HG03571 (cell line): ENCODE data around the gene P3R3URF.

Source experiments
- ATAC-seq: cut with Tn5 transposase; IDR thresholded peaks from one replicate; pipeline ENCODE4 v1.9.1; 2021; ENCODE audit not compliant: unreplicated experiment

The P3R3URF gene

GRCh38 chr1:46174448-46175231 lies 1.6 kb downstream of the P3R3URF start, which contains the start of gene TSPAN1:
TSPAN1 (plus strand) TSS chr1:46175087; CDS start chr1:46181108, 6,021 bp downstream.
- no peak for ATAC-seq

- ATAC-seq = no peak
These were observed 2.9 kb downstream of the P3R3URF start for GRCh38 chr1:46173361-46173856.

- no peak for ATAC-seq
These were observed 4.0 kb downstream of the P3R3URF start for GRCh38 chr1:46172321-46172720.

GRCh38 chr1:46171871-46172270 lies 4.4 kb downstream of the P3R3URF start:
- ATAC-seq = no peak

GRCh38 chr1:46171351-46171750 lies 4.9 kb downstream of the P3R3URF start:
- ATAC-seq = no peak

GRCh38 chr1:46169811-46170454 lies 6.4 kb downstream of the P3R3URF start:
- ATAC-seq = no peak

- no peak for ATAC-seq
These were observed 7.8 kb downstream of the P3R3URF start for GRCh38 chr1:46168477-46168876.

GRCh38 chr1:46166521-46167462 lies 9.5 kb downstream of the P3R3URF start:
- no peak for ATAC-seq

GRCh38 chr1:46160212-46160611 lies 16.1 kb downstream of the P3R3URF start:
- ATAC-seq = no peak

GRCh38 chr1:46159516-46159915 lies 16.8 kb downstream of the P3R3URF start:
- ATAC-seq = no peak

GRCh38 chr1:46158312-46159281 lies 17.7 kb downstream of the P3R3URF start:
- peak; percentile 86 for ATAC-seq

- no peak for ATAC-seq
These were observed 18.4 kb downstream of the P3R3URF start for GRCh38 chr1:46157916-46158311.

GRCh38 chr1:46153732-46154131 lies 22.6 kb downstream of the P3R3URF start:
- no peak for ATAC-seq

- no peak for ATAC-seq
These were observed 23.1 kb downstream of the P3R3URF start for GRCh38 chr1:46153228-46153627.

- no peak for ATAC-seq
These were observed 24.3 kb downstream of the P3R3URF start for GRCh38 chr1:46152016-46152415.

GRCh38 chr1:46150085-46150484 lies 26.2 kb downstream of the P3R3URF start:
- no peak for ATAC-seq

GRCh38 chr1:46148318-46148717 lies 28.0 kb downstream of the P3R3URF start:
- ATAC-seq = no peak

- ATAC-seq = no peak
These were observed 38.4 kb downstream of the P3R3URF start for GRCh38 chr1:46137916-46138315.

- ATAC-seq = no peak
These were observed 39.6 kb downstream of the P3R3URF start for GRCh38 chr1:46136711-46137110.
